Endothelial cell of coronary artery (primary cell): ENCODE results near the gene HDAC3. TPM values are rescaled to one million over a fixed set of nuclear protein-coding genes. Genes with fewer than 3 reads are reported as not detected.

Source experiments
- total RNA-seq: library from RNA; depleted of rRNA; stranded (reverse); fragments of >200 nt; gene quantifications from 2 replicates; pipeline ENCODE4 v1.2.3, GENCODE V29; 2014

The HDAC3 gene
- total RNA-seq = 52.0 and 62.8 TPM in 2 replicates

GRCh38 chr5:141636413-141637122 lies at the start of gene HDAC3, which contains the start of gene RELL2:
HDAC3 (minus strand) TSS chr5:141636849; CDS start chr5:141636790, 59 bp downstream.
RELL2 (plus strand) TSS chr5:141636997; CDS start chr5:141638226, 1,229 bp downstream.

GRCh38 chr5:141681695-141682641 lies 45.3 kb upstream of the HDAC3 start, which contains the start of gene ARAP3:
ARAP3 (minus strand) TSS chr5:141682230; CDS start chr5:141680486, 1,744 bp downstream.

GRCh38 chr5:141650851-141651727 lies 14.4 kb upstream of the HDAC3 start, which contains the start of gene FCHSD1:
FCHSD1 (minus strand) TSS chr5:141651418; CDS start chr5:141651368, 50 bp downstream.

GRCh38 chr5:141618804-141619554 lies 17.7 kb downstream of the HDAC3 start, which contains the start of gene DIAPH1:
DIAPH1 (minus strand) TSS chr5:141619000; CDS start chr5:141618914, 86 bp downstream.

Other genes starting within 250 kb of the HDAC3 start
- gene PCDHGB4, start 249.2 kb downstream of the HDAC3 start, total RNA-seq = 14.9 and 16.3 TPM in 2 replicates
- gene PCDHGA8, start 244.2 kb downstream of the HDAC3 start, total RNA-seq = 1.3 and 2.4 TPM in 2 replicates
- gene PCDHGB5, start 238.9 kb downstream of the HDAC3 start, total RNA-seq = 12.7 and 14.3 TPM in 2 replicates
- 1.6 and 3.1 TPM in 2 replicates for gene PCDHGA9, start 234.1 kb downstream of the HDAC3 start, total RNA-seq
- gene PCDHGB6, start 228.8 kb downstream of the HDAC3 start, total RNA-seq = 1.7 and 2.7 TPM in 2 replicates
- gene PCDHGA10, start 223.9 kb downstream of the HDAC3 start, total RNA-seq = 3.3 and 3.9 TPM in 2 replicates
- gene PCDHGB7, start 219.2 kb downstream of the HDAC3 start, total RNA-seq = 5.8 and 6.8 TPM in 2 replicates
- gene PCDHGA11, start 215.8 kb downstream of the HDAC3 start, total RNA-seq = 7.2 and 10.1 TPM in 2 replicates
- gene PCDHGA12, start 206.3 kb downstream of the HDAC3 start, total RNA-seq = 4.8 and 6.7 TPM in 2 replicates
- 9.2 and 10.3 TPM in 2 replicates for gene PCDHGC3, start 160.9 kb downstream of the HDAC3 start, total RNA-seq
- gene PCDHGC4, start 151.8 kb downstream of the HDAC3 start, total RNA-seq = 0.90 and 1.4 TPM in 2 replicates
- gene PCDHGC5, start 147.8 kb downstream of the HDAC3 start, total RNA-seq = 0.45 and 0.94 TPM in 2 replicates
- 38.1 and 41.3 TPM in 2 replicates for gene DIAPH1, start 17.8 kb downstream of the HDAC3 start, total RNA-seq
- gene RELL2, start 148 bp upstream of the HDAC3 start, total RNA-seq = 2.4 and 3.0 TPM in 2 replicates
- 18.7 and 24.5 TPM in 2 replicates for gene FCHSD1, start 14.6 kb upstream of the HDAC3 start, total RNA-seq
- 30.1 and 35.6 TPM in 2 replicates for gene ARAP3, start 45.4 kb upstream of the HDAC3 start, total RNA-seq
- 181 and 222 TPM in 2 replicates for gene PCDH1, start 241.6 kb upstream of the HDAC3 start, total RNA-seq